HepG2 (cell line): ENCODE measurements around the gene GMPPB. TPM values are rescaled to one million over a fixed set of nuclear protein-coding genes. Genes with fewer than 3 reads are reported as not detected.

Experiments used
- AKNA ChIP-seq: sonication (generic); formaldehyde crosslinking; IDR thresholded peaks from 2 replicates; pipeline ENCODE4 v1.4.0; 2020; ENCODE audit warnings: missing genetic modification reagents, borderline replicate concordance
- ATRX ChIP-seq: sonication (generic); formaldehyde crosslinking; IDR thresholded peaks from 2 replicates; pipeline ENCODE4 v1.4.0; 2020; ENCODE audit warnings: missing genetic modification reagents, borderline replicate concordance
- CHD2 ChIP-seq: IDR thresholded peaks from 2 replicates; pipeline ENCODE4 v1.6.1; 2011; ENCODE audit warnings: low read depth, low read length, improper control_type of control experiment
- DNMT3B ChIP-seq: conservative IDR thresholded peaks from 2 replicates; pipeline ENCODE4 v1.6.1; 2016; ENCODE audit warnings: missing biosample characterization, control low read depth
- HNRNPLL ChIP-seq: fragments of 200-400 bp; formaldehyde crosslinking; IDR thresholded peaks from 2 replicates; pipeline ENCODE4 v1.6.1; 2017; ENCODE audit warnings: mild to moderate bottlenecking, low read depth, low read length; ENCODE audit not compliant: poor library complexity, severe bottlenecking
- HOXA7 ChIP-seq: sonication (generic); formaldehyde crosslinking; IDR thresholded peaks from 2 replicates; pipeline ENCODE4 v1.8.1; 2022; ENCODE audit warnings: mild to moderate bottlenecking, missing genetic modification reagents, moderate library complexity
- KDM5A ChIP-seq: fragments of 200-600 bp; sonication (generic); IDR thresholded peaks from 2 replicates; pipeline ENCODE4 v1.7.0; 2018; ENCODE audit warnings: antibody characterized with exemption, mild to moderate bottlenecking, low read length, borderline replicate concordance
- NBN ChIP-seq: fragments of 450-650 bp; conservative IDR thresholded peaks from 2 replicates; pipeline ENCODE4 v1.6.1; 2017
- RELA ChIP-seq: sonication (generic); formaldehyde crosslinking; IDR thresholded peaks from 2 replicates; pipeline ENCODE4 v1.4.0; 2020; ENCODE audit warnings: missing genetic modification reagents
- SPEN ChIP-seq: sonication (generic); formaldehyde crosslinking; IDR thresholded peaks from 2 replicates; pipeline ENCODE4 v1.5.1; 2020; ENCODE audit warnings: low read depth, mild to moderate bottlenecking, missing genetic modification reagents
- ZNF207 ChIP-seq: fragments of 450-650 bp; IDR thresholded peaks from 2 replicates; pipeline ENCODE4 v1.6.1; 2016; ENCODE audit warnings: antibody characterized with exemption, borderline replicate concordance
- ZNF652 ChIP-seq: IDR thresholded peaks from 2 replicates; pipeline ENCODE4 v1.6.1; 2016; ENCODE audit warnings: low read depth, borderline replicate concordance
- ZNF780A ChIP-seq: sonication (generic); formaldehyde crosslinking; IDR thresholded peaks from 2 replicates; pipeline ENCODE4 v1.8.0; 2022; ENCODE audit warnings: mild to moderate bottlenecking, missing genetic modification reagents, moderate library complexity
- ZNF841 ChIP-seq: sonication (generic); formaldehyde crosslinking; IDR thresholded peaks from 2 replicates; pipeline ENCODE4 v1.8.1; 2023; ENCODE audit warnings: missing genetic modification reagents, borderline replicate concordance
- ZZZ3 ChIP-seq: sonication (generic); formaldehyde crosslinking; IDR thresholded peaks from 2 replicates; pipeline ENCODE4 v1.4.0; 2020; ENCODE audit warnings: missing genetic modification reagents, mild to moderate bottlenecking, borderline replicate concordance
- polyA plus RNA-seq, 8 experiments: library from polyadenylated mRNA; depleted of rRNA in 3 of 8; stranded (reverse) in 7 of 8; unstranded in 1 of 8; fragments of >200 nt; fragmentation: Illumina TruSeq in 4 of 8; extraction: Trizol in 4 of 8; gene quantifications; 2 replicates each; pipeline versions ENCODE4 v1.2.1 to v1.2.3, GENCODE V29; 2011 to 2016; ENCODE audit warnings: low read depth in 4 of 8, missing spikeins in 1 of 8, mixed read lengths in 1 of 8; ENCODE audit not compliant: insufficient read depth in 1 of 8
- total RNA-seq, 5 experiments: library from RNA; depleted of rRNA; stranded (reverse); fragments of >200 nt; fragmentation: Illumina TruSeq; extraction: Trizol; gene quantifications; 2 replicates each; pipeline ENCODE4 v1.2.3, GENCODE V29; 2016; ENCODE audit warnings: low read depth in 1 of 5
- TF ChIP-seq, protein P1 (sequence below): sonication (generic); formaldehyde crosslinking; IDR thresholded peaks from 2 replicates; pipeline ENCODE4 v1.4.0; 2020; ENCODE audit warnings: missing genetic modification reagents
- TF ChIP-seq, protein P2 (sequence below): sonication (generic); formaldehyde crosslinking; IDR thresholded peaks from 2 replicates; pipeline ENCODE4 v1.9.0; 2021; ENCODE audit warnings: missing genetic modification reagents, borderline replicate concordance

GMPPB gene
- total and polyA plus RNA-seq, 2 of the 13 experiments (the other 11 are each of a cell fraction or from before 2014, with no cell fraction given) = 6.5 to 23.1 TPM

DNA sequence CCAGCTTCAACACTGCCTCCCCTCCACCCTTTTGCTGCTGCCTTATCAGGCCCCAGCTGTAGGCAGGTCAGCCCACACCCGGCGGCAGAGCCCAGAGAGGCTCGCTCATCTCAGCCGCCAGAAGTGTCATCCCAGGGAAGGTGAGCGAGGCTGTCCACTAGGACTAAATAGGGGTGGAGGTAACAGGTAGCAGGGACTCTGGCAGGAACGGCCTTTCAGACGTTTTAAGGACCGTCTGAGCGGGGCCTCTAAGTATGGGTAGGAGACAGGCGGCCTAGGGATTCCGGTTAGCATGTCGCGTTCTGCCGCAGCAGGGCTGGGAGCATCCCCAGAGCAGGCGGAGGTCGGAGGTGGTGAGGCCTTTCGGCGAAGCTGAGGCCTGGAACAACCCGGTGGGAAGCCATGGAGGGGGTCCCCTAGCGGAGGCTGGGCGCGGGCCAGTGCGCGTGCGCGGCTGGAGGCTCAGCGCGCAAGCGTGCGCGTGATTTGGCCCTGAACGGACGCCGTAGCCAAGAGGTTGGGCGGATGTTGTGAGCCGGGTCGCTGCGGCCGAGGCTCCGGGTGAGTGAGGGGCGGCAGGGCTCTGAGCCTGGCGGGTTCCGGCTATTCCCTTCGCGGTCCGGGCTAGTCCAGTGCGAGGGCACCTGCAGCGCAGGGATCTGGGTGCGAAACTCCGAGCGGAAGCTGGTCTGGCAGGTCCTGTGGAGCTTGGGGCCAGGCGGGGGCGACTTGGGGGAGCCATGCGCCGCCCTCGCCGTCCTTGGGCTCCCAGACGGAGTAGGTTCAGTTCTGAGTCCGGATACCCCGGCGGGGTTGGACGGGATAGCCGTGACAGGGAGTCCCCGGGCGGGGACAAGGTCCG is 34.5 kb downstream of the GMPPB start, which contains the start of the genes MST1 and RNF123 (continued):
- TF ChIP-seq DNMT3B (CRISPR knock-in tag) (0 out of 2 replicates have a peak, but pooled peaks have one; percentile 21), ZNF841 (CRISPR knock-in tag) (no peak), SPEN (CRISPR knock-in tag) (peak; percentile 93), HNRNPLL (peak; percentile 42), KDM5A (peak; percentile 94), CHD2 (no peak), ATRX (CRISPR knock-in tag) (no peak), RELA (CRISPR knock-in tag) (no peak), ZNF652 (no peak), ZNF207 (no peak), AKNA (CRISPR knock-in tag) (0 out of 2 replicates have a peak, but pooled peaks have one; percentile 50), ZZZ3 (peak; percentile 91; the same call in 1 of the 2 replicates), ZNF780A (CRISPR knock-in tag) (no peak), NBN (no peak), HOXA7 (CRISPR knock-in tag) (no peak)
- TF ChIP-seq, protein P1, sequence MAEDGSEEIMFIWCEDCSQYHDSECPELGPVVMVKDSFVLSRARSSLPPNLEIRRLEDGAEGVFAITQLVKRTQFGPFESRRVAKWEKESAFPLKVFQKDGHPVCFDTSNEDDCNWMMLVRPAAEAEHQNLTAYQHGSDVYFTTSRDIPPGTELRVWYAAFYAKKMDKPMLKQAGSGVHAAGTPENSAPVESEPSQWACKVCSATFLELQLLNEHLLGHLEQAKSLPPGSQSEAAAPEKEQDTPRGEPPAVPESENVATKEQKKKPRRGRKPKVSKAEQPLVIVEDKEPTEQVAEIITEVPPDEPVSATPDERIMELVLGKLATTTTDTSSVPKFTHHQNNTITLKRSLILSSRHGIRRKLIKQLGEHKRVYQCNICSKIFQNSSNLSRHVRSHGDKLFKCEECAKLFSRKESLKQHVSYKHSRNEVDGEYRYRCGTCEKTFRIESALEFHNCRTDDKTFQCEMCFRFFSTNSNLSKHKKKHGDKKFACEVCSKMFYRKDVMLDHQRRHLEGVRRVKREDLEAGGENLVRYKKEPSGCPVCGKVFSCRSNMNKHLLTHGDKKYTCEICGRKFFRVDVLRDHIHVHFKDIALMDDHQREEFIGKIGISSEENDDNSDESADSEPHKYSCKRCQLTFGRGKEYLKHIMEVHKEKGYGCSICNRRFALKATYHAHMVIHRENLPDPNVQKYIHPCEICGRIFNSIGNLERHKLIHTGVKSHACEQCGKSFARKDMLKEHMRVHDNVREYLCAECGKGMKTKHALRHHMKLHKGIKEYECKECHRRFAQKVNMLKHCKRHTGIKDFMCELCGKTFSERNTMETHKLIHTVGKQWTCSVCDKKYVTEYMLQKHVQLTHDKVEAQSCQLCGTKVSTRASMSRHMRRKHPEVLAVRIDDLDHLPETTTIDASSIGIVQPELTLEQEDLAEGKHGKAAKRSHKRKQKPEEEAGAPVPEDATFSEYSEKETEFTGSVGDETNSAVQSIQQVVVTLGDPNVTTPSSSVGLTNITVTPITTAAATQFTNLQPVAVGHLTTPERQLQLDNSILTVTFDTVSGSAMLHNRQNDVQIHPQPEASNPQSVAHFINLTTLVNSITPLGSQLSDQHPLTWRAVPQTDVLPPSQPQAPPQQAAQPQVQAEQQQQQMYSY = 0 out of 2 replicates have a peak, but pooled peaks have one; percentile 31
- TF ChIP-seq, protein P2, sequence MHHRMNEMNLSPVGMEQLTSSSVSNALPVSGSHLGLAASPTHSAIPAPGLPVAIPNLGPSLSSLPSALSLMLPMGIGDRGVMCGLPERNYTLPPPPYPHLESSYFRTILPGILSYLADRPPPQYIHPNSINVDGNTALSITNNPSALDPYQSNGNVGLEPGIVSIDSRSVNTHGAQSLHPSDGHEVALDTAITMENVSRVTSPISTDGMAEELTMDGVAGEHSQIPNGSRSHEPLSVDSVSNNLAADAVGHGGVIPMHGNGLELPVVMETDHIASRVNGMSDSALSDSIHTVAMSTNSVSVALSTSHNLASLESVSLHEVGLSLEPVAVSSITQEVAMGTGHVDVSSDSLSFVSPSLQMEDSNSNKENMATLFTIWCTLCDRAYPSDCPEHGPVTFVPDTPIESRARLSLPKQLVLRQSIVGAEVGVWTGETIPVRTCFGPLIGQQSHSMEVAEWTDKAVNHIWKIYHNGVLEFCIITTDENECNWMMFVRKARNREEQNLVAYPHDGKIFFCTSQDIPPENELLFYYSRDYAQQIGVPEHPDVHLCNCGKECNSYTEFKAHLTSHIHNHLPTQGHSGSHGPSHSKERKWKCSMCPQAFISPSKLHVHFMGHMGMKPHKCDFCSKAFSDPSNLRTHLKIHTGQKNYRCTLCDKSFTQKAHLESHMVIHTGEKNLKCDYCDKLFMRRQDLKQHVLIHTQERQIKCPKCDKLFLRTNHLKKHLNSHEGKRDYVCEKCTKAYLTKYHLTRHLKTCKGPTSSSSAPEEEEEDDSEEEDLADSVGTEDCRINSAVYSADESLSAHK (CRISPR knock-in tag) = no peak
